HepG2 (cell line): Measurements from ENCODE around the gene STARD13.

Experiments
- BHLHE40 ChIP-seq: IDR thresholded peaks from 2 replicates; pipeline ENCODE4 v1.6.1; 2011; ENCODE audit warnings: low read length, improper control_type of control experiment
- KDM5B ChIP-seq: sonication (generic); formaldehyde crosslinking; IDR thresholded peaks from 2 replicates; pipeline ENCODE4 v1.4.0; 2020; ENCODE audit warnings: missing genetic modification reagents, mild to moderate bottlenecking, borderline replicate concordance

- TF ChIP-seq KDM5B (CRISPR knock-in tag) (no peak), BHLHE40 (no peak)
Measured at GRCh38 chr13:33060815-33061214, 224.7 kb downstream of the STARD13 start.
